Activated naive CD4-positive, alpha-beta T cell (primary cell): ENCODE results near the gene GLIPR1L2.
"Not testable (repeated sequence)": the region's sequence is repeated elsewhere in the genome, so short reads cannot be mapped to it uniquely, and the experiment has no call there.

Experiments used
- DNase-seq, 4 experiments: peaks; one replicate each; lab custom pipeline; 2025; lab: John Stamatoyannopoulos, UW

GLIPR1L2 gene

DNA sequence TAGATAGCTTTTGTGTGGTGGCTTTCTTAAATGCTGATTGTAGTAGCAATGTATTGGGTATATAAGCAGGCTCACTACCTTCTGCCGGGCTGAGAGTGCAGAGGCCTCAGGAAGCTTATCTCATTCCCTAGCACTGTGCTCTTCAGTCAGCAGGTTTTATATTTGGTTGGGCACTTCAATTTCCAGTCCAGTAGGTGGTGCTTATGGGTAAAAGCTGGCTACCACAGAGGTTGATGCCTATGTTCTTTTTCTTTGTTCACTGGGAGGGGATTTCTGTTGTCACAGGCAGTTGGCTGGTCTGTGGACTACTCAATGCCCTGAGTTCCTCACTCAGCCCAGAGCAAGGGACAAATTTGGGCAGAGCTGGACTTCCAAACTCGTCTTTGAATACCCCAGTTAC is 46.7 kb downstream of the GLIPR1L2 start:
- DNase-seq, result no peak

DNA sequence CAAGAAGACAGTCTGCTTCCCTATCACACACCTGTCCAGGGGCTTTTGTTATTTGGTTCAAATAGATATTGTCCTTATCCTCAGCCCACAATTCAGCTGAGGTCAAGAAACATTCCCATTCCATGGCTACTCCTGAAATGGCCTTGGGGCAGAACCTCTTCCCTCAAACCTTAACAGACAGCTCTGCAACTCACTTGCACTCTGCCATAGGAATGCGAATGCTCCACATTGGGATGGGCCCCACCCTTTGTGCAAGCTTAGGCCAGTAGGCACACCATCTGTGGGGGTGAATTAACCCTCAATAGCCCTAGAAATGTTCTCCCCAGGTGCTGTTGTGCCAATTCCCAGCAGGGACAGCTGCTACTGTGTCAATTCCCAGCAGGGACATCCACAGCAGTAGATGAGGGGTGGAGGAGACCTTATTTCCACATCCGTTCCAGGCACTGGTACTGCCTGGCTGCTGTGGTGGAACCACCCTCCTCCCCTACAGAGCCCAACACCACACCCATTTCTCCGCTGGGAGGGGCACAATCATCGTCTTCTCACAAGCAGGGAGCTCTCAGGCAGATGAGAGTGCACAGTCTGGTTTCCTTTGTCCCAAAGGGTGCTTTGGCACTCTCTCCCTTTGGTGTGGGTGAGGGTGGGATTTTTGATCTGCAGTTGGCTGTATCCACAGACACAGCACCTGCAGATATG is 47.3 kb downstream of the GLIPR1L2 start:
- DNase-seq, result no peak

DNA sequence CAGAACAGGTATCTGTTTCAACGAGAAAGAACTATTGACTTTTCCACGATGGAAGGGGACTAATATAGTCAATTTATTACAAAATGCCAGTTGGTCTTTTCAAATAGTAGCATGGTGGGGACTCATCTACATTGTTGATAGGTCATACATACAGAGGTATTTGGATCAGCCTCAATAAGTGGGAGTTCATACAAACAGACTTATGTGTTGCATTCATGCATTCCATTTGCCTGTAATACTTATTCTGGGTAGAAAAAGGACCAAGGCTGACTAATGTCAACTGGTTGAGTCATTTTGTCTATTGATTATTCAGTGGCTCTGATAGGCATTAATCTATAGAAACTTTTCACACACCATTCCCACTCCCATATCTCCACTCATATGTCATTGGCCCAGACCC is 48.2 kb downstream of the GLIPR1L2 start:
- no peak for DNase-seq

DNA sequence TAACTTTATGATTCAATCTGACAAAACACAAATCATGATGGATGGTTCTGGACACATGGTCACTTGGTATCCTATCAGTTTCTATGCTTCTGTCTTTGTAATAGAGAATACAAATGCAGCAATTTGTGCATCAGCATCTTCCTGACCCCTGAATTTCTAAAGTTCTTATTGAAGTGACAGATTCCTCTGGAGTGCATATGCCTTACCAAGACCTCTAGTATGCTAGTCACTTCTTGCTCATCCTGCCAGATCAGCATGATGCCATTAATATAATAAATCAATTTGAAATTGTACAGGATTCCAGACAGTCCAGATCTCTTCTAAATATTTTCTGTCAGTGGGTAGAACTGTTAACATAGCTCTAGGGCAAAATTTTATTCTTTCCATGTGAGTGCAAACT is 49.0 kb downstream of the GLIPR1L2 start:
- no peak for DNase-seq

DNA sequence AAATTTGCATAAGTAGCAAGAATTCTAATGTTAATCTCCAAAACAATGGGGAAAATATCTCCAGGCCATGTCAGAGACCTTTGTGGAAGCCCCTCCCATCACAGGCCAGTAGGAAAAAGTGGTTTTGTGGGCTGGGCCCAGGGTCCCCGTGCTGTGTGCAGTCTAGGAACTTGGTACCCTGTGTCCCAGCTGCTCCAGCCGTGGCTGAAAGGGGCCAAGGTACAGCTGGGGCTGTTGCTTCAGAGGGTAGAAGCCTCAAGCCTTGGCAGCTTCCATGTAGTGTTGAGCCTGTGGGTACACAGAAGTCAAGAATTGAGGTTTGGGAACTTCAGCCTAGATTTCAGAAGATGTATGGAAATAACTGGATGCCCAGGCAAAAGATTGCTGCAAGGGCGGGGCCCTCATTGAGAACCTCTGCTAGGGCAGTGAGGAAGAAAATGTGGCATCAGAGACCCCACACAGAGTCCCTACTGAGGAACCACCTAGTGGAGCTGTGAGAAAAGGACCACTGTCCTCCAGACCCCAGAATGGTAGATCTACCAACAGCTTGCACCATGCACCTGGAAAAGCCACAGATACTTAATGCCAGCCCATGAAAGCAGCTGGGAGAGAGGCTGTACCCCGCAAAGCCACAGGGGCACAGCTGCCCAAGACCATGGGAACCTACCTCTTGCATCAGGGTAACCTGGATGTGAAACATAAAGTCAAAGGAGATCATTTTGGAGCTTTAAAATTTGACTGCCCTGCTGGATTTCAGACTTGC is 51.0 kb downstream of the GLIPR1L2 start:
- not testable (repeated sequence) for DNase-seq

DNA sequence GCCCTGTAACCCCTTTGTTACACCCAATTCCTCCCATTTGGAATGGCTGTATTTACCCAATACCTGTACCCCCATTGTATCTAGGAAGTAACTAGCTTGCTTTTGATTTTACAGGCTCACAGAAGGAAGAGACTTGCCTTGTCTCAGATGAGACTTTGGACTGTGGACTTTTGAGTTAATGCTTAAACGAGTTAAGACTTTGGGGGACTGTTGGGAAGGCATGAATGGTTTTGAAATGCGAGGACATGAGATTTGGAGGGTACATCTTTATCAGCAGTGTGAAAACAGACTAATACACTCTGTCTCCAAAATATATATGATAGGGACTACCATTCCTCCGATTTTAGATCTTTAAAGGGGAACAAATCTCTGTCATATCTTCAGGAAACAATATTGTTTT is 51.6 kb downstream of the GLIPR1L2 start:
- not testable (repeated sequence) for DNase-seq

DNA sequence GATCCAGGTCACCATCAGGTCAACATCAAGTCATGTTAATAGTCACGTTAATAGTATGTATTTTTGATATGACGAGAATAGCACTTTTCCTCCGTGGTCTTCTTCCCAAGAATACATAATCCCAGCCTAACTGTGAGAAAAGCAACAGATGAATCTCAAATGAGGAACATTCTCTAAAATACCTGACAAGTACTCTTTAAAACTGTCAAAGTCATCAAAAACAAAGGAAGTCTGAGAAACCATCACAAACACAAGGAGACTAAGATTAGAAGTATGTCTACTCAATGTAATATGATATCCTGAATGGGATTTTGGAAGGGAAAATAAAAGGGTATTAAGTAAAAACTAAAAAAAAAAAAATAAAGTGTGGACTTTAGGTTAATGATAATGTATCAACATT is 52.8 kb downstream of the GLIPR1L2 start:
- no peak for DNase-seq

DNA sequence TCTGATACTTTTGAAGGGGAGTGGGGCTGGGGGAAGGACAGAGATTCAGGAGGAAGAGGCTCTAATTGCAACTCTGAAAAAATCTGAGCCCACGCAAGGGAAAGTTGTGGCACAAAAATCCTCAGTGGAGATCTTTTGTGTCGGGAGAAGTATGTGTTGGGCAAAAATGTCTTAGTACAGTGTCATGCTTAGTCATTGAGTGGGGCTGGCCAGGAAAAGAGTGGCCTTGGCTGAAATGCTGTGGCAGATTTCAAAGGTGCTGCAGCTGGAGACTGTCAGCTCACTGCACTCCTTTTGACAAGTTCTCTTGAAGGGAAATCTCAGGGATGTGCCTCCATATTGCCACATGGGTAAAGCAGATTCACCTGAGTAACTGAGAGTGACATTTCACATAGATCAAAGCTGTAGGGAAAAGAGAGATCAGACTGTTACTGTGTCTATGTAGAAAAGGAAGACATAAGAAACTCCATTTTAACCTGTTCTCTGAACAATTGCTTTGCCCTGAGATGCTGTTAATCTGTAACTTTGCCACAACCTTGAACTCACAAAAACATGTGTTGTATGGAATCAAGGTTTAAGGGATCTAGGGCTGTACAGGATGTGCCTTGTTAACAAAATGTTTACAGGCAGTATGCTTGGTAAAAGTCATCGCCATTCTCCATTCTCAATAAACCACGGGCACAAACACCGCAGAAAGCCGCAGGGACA is 53.7 kb downstream of the GLIPR1L2 start:
- DNase-seq, result no peak

DNA sequence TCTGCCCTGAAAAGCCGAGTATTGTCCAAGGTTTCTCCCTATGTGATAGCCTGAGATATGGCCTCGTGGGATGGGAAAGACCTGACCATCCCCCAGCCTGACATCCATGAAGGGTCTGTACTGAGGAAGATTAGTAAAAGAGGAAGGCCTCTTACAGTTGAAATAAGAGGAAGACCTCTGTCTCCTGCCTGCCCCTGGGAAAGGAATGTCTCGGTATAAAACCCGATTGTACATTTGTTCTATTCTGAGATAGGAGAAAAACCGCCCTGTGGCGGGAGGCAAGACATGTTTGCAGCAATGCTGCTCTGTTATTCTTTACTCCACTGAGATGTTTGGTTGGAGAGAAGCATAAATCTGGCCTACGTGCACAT is 54.2 kb downstream of the GLIPR1L2 start:
- not testable (repeated sequence) for DNase-seq

DNA sequence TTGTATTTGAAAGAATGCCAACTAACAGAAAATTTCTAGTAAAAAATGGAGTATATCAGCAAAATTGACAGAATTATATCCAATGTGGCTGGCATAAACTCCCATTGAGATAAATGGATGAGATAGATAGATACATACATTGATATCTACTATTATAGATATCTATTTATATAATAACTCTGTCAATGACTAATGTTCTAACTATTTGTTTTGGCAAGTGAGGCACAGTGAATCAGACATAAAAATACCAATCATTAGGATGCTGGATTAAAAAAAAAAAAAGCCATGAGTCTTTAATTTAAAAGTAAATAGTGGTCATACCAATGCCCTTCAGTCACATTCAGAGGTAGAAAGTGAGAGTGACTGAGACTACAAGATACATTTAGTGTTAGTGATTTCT is 56.0 kb downstream of the GLIPR1L2 start:
- DNase-seq, result no peak

DNA sequence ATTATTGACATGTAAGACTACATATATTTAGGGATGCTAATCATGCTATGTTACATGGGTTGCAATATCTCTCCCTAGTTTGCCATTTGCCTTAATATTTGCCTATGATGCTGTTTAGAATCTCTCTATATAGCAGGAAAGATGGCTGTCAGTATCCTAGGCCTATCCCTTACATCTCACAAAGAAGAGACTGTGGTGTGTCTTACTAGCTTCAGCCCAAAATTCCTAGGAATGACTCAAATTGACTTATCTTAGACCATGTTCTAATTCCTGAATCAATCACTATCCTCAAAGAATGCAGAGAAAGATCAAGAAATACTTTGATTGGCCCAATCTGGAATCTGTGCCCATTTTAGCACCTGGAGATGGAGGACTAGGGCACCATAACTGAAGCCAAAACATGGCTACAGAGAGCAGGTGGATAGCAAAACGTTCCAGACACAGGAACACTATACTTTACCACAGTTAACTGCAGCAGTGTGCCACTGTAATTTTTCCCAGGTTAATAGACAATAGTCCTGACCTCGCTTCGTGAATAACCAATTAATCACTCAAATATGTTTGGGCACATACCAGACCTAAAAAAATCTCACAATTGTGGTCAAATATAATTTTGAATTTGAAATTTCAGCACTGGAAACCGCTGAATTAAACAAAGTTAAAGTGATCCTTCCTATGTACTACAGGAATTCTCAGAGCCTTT is 57.0 kb downstream of the GLIPR1L2 start:
- no peak for DNase-seq

DNA sequence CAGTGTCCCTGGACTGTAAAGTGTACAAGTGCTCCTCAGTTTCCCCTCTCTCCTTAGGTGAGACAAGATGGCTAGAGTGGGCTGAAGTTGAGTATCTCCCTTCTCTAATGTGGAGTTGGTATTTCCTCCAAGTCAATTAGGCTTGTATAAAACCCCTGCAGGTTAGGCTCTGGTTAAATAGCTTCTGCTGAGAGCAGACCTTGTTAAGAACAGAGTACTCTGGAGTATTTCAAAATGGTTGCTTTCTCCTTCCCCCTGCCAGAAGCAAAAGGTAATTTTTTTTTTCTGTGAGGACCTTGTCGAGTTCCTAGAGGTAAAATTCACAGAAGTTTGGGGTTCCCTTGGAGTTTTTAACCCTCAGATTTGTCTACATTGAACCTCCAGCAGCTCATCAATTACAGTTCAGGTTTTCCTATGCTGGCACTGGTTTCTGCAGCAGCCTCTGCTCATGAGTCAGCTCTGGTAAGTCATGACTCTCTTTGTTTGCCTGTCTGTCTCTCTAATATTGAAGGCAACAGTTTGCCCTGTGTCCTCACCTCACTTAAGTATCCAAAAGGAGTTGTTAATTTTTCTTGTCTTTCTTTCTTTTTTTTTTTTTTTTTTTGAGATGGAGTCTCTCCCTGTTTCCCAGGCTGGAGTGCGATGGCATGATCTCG is 61.9 kb downstream of the GLIPR1L2 start:
- no peak for DNase-seq

DNA sequence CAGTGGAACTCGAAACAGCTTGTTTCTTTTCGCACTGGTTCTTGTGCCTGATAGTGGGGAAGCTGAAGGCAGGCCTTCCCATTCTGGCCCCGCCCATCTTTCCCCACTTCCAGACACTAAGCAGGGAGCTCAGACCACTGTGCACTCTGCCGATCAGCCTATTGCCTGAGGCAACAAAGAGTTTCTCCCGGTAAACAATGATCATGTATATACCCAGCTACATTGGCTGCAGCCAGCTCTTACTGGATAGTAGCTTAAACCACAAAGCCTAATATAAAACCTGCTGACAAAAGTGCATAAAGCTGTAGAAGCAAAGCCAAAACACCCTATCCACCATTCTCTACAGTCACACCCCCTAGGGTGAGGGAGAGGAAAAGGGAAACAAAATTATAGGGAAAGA is 65.0 kb downstream of the GLIPR1L2 start:
- DNase-seq, result no peak

DNA sequence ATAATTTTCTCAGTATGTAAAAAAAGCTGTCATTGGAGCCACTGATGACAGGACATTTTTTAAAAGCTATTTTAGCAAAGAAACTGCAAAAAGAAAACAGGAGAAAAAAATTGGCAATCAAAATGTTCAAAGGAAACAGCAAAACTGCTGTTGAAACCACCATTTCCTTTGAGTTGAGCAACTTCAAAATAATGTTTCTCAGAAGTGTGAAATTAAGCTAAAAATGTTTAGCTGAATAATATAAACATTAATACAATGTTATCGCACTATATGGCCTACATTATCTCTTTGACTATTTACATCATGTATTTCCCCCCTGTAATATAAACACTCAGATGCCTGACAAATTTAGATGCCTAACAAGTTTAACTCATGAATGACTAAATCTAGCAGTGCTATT is 66.3 kb downstream of the GLIPR1L2 start:
- DNase-seq, result no peak

DNA sequence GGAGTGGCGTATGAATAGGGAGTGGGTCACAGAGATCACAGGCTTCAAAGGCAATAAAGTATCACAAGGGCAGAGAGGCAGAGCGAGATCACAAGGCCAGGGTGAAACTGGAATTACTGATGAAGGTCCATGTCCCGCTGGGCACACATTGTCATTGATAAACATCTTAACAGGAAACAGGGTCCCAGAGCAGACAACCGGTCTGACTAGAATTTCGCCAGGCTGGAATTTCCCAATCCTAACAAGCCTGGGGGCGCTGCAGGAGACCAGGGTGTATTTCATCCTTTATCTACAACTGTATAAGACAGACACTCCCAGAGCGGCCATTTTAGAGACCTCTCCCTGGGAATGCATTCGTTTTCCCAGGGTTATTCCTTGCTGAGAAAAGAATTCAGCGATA is 67.0 kb downstream of the GLIPR1L2 start:
- DNase-seq, result not testable (repeated sequence)

DNA sequence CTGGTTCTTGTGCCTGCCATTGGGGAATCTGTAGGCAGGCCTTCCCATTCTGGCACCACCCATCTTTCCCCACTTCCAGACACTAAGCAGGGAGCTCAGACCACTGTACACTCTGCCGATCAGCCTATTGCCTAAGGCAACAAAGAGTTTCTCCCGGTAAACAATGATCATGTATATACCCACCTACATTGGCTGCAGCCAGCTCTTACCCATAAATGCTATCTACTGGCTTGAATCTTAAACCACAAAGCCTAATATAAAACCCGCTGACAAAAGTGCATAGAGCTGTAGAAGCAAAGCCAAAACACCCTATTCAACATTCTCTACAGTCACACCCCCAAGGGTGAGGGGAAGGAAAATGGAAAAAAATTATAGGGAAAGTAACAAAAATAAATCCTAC is 68.9 kb downstream of the GLIPR1L2 start:
- DNase-seq, result no peak

DNA sequence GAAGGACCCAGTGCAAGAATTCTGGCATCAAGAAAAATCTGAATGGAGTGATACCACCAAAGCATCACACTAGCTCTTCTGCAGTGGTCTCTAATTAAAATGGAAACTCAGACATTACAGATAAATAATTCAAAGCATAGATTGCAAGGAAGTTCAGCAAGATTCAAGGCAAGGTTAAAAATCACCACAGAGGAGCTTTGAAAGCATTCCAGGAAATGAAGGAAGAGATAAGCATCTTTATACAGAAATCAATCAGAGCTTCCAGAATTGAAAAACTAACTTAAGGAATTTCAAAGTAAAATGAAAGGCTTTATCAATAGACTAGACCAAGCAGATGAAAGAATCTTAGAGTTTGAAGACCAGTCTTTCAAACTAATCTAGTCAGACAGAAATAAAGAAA is 69.3 kb downstream of the GLIPR1L2 start:
- DNase-seq, result no peak

DNA sequence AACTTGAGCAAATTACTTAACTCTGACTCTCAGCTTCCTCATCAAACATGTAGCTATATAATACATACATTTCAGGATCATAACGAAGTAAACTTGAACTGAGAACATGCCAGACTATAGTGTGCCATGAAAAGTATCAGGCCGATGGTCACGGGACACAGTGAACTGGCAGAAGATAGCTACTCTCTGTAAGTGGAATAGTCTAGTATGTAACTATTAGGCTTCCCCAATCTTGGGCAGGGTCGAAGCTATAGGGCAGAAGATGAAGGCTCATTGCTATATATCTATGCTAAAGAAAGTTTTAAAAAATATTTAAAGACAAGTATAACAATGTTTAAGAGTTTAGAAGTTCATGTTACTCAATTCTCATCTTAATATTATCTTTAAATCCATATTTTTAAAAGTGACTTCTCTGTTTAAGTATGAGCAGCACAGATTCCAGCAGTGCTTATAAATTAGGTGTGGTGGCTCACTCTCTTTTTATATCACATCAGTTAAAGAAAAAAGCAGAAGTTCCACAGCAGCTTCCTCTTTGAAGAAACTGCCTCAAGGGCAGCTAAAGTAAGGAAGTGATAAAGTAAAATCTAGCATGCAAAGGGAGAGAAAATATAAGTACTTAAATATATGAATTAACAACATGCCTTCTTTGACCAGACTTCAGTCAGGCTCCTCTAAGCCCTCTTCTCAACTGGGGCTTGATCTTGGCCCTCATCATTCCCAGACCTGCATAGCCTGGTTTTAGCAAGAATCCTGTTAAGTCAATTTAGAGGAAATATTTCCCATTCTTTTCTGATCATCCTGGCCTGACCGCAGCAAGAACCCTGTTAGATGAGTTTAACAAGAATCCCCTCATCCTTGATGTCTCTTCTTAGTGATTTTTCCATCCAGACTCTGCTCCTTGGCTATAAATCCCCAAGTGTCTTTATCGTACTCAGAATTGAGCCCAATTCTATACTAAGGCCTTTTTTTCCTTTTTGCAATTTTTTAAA is 81.3 kb downstream of the GLIPR1L2 start:
- DNase-seq, result no peak

DNA sequence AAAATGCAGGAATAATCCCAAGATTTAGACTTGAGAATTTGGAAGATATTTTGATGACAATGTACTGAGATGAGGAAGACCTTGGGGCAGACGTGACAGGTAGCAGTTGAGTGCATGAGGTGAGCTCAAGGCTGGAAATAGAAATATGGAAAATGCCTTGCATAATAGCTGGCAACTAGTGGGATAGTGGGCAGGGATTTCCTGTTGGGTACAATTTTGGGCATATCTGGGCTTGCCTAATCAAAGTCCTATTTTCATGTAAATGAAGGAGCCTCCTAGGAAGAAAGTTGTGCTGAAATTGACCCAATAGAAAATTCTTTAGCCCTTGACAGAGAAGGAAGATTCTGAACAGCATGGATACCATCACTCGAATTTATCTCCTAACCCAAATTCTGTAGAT is 83.2 kb downstream of the GLIPR1L2 start:
- no peak for DNase-seq

DNA sequence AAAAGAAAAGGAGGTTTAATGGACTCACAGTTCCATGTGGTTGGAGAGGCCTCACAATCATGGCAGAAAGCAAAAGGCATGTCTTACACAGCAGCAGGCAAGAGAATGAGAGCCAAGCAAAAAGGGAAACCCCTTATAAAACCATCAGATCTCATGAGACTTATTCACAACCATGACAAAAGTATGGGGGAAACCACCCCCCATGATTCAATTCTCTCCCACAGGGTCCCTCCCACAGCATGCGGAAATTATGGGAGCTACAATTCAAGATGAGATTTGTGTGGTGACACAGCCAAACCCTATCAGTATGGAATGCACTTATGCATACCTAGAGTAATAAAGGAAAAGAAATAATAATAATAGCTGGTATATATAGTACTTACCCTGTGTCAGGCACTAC is 85.2 kb downstream of the GLIPR1L2 start:
- DNase-seq, result no peak

DNA sequence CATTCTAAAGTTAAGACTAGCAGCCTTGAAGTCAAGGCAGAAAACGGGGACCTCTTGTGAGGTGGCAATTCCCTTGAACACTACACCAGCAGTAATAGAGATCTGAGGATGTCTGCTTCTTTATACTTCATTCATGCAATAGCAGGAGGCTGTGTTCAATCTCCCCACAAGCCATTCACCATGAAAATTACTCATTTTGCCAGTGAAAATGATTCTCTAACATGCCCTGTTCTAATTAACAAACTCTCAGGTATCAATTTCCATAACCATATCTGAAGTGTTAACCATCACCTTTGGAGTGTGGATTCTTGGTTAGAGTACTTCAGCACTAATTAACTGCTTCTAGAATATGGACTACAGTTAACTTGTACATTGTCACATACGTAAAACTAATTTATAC is 86.2 kb downstream of the GLIPR1L2 start:
- no peak for DNase-seq
